ENCODE results near the gene DISC1. TPM values are rescaled to one million over a fixed set of nuclear protein-coding genes. Genes with fewer than 3 reads are reported as not detected.

Gene DISC1
- total RNA-seq, 1 experiment from 2014 or later = 1.8 TPM

DNA sequence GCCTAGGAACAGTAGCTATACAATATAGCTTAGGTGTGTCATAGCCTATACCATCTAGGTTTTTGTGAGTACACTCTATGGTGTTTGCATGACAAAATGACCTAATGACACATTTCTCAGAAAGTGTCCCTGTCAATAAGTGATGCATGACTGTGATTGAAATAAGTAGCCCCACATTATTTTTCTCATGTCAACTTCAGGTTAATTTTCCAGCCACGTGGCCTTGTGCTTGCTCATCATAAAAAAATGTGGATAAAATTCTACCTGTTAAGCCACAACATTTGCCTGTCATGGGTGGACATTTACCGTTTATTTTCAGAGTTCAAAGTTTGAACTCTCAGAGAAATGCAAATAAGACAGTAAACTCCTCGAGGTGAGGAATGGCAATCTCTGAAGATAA lies 5.5 kb downstream of the DISC1 start (continued):
- TF ChIP-seq, protein P1, sequence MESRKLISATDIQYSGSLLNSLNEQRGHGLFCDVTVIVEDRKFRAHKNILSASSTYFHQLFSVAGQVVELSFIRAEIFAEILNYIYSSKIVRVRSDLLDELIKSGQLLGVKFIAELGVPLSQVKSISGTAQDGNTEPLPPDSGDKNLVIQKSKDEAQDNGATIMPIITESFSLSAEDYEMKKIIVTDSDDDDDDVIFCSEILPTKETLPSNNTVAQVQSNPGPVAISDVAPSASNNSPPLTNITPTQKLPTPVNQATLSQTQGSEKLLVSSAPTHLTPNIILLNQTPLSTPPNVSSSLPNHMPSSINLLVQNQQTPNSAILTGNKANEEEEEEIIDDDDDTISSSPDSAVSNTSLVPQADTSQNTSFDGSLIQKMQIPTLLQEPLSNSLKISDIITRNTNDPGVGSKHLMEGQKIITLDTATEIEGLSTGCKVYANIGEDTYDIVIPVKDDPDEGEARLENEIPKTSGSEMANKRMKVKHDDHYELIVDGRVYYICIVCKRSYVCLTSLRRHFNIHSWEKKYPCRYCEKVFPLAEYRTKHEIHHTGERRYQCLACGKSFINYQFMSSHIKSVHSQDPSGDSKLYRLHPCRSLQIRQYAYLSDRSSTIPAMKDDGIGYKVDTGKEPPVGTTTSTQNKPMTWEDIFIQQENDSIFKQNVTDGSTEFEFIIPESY (IDR thresholded peaks at IDR 0.05; ENCODE audit: extremely low read depth, insufficient replicate concordance, low read length) = no peak
- TF ChIP-seq EGR1 (IDR thresholded peaks at IDR 0.05; ENCODE audit: low read depth) = no peak
- TF ChIP-seq SRF (IDR thresholded peaks at IDR 0.05; ENCODE audit: low read depth) = no peak
- no peak for TF ChIP-seq ZNF274 (IDR thresholded peaks at IDR 0.05; ENCODE audit: low read depth, low read length)

DNA sequence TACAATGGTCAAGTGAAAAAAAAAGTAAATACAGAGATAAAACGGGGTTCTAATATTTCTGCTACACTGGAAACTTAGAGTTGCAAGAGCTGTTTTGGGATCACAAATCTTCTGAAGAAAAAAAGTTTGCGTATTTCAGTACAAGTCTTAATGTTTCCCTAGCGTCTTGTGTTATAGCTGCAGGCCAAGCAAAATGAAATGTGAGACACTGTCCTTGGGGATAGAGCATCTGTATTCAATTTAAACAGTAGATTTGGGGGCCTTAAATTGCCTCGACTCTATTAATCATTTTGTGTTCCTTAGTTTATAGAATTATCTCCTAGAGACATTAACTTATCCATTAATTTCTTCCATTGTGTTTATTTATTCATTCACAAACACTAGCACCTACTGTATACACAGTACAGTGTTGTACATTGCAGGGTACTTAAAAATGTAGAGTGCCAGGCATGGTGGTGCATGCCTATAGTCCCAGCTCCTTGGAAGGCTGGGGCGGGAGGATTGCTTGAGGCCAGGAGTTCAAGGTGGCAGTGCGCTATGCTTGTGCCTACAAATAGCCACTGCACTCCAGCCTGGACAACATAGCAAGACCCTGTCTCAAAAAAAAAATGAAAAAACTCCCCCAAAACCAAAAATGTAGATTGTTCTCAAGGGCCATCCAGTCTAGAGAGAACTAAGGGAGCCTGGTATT lies 7.9 kb downstream of the DISC1 start:
- H4K20me1 ChIP-seq (ENCODE audit: insufficient read depth) = no peaks in the 10 kb centered on the region
- no peak overlapping the region for H3K4me2 ChIP-seq (ENCODE audit: low read length)
- no peak overlapping the region for H3K4me3 ChIP-seq (replicated peaks in 1 of 2; ENCODE audit: low read depth in 1 of 2, low read length in 2 of 2)
- no peak overlapping the region for H2AFZ ChIP-seq (ENCODE audit: low read depth, low read length, poor library complexity, severe bottlenecking)
- no peaks in the 10 kb centered on the region for H3K9me3 ChIP-seq (ENCODE audit: control insufficient read depth in 1 of 2, insufficient read depth in 1 of 2, low read depth in 1 of 2, low read length in 2 of 2)
- no peak for DNase-seq (ENCODE audit: low read depth, low spot score)
- H3K27ac ChIP-seq (ENCODE audit: low read depth, low read length) = no peak overlapping the region
- H3K79me2 ChIP-seq (ENCODE audit: insufficient read depth, low read length) = no peaks in the 10 kb centered on the region
- intact Hi-C loops (cut with micrococcal nuclease) = no loop called here
- POLR2A ChIA-PET = no interaction called here
- TF ChIP-seq, protein P2, sequence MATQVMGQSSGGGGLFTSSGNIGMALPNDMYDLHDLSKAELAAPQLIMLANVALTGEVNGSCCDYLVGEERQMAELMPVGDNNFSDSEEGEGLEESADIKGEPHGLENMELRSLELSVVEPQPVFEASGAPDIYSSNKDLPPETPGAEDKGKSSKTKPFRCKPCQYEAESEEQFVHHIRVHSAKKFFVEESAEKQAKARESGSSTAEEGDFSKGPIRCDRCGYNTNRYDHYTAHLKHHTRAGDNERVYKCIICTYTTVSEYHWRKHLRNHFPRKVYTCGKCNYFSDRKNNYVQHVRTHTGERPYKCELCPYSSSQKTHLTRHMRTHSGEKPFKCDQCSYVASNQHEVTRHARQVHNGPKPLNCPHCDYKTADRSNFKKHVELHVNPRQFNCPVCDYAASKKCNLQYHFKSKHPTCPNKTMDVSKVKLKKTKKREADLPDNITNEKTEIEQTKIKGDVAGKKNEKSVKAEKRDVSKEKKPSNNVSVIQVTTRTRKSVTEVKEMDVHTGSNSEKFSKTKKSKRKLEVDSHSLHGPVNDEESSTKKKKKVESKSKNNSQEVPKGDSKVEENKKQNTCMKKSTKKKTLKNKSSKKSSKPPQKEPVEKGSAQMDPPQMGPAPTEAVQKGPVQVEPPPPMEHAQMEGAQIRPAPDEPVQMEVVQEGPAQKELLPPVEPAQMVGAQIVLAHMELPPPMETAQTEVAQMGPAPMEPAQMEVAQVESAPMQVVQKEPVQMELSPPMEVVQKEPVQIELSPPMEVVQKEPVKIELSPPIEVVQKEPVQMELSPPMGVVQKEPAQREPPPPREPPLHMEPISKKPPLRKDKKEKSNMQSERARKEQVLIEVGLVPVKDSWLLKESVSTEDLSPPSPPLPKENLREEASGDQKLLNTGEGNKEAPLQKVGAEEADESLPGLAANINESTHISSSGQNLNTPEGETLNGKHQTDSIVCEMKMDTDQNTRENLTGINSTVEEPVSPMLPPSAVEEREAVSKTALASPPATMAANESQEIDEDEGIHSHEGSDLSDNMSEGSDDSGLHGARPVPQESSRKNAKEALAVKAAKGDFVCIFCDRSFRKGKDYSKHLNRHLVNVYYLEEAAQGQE (IDR thresholded peaks at IDR 0.05; ENCODE audit: low read depth) = no peak
- TF ChIP-seq ZFX (IDR thresholded peaks at IDR 0.05) = no peak
- no peaks in the 10 kb centered on the region for H3K27me3 ChIP-seq (ENCODE audit: insufficient read depth, low read length)
- CTCF ChIA-PET = no interaction called here
- no peak overlapping the region for H3K9ac ChIP-seq (ENCODE audit: low read length)
- RAD21 ChIA-PET (ENCODE audit: low non-redundant PET in 1 of 2, low total read pairs in 2 of 2, uncharacterized antibody in 2 of 2, unreplicated experiment in 2 of 2) = no interaction called here
- no peak for ATAC-seq
- peaks cover 0 to 22% of the 10 kb centered on the region in 2 experiments; a peak in 3 of 4 replicates for H3K4me1 ChIP-seq (ENCODE audit: control insufficient read depth in 1 of 2, insufficient read depth in 2 of 2, low read length in 2 of 2)
- no peaks in the 10 kb centered on the region for H3K9me2 ChIP-seq (ENCODE audit: insufficient read depth)
- no TSS peak for BruUV-seq (replicated peaks)
- H3K36me3 ChIP-seq (ENCODE audit: control insufficient read depth in 1 of 2, insufficient read depth in 2 of 2, low read length in 2 of 2) = no peaks in the 10 kb centered on the region
